Loucy (cell line): Measurements from ENCODE around the gene FCHO1.
"Not testable (repeated sequence)": the region's sequence is repeated elsewhere in the genome, so short reads cannot be mapped to it uniquely, and the experiment has no call there.

Source experiments
- CTCF ChIP-seq: fragments of 200-600 bp; sonication (generic); conservative IDR thresholded peaks from 2 replicates; pipeline ENCODE4 v1.5.1; 2014; ENCODE audit warnings: mild to moderate bottlenecking, antibody characterized with exemption, low read length
- EZH2phosphoT487 ChIP-seq: fragments of 200-600 bp; IDR thresholded peaks from 2 replicates; pipeline ENCODE4 v1.6.1; 2018; ENCODE audit warnings: antibody characterized with exemption, mild to moderate bottlenecking, moderate library complexity, borderline replicate concordance

- TF ChIP-seq CTCF, EZH2phosphoT487: not testable (repeated sequence)
Observed at GRCh38 chr19:17798599-17798998, 47.3 kb downstream of the FCHO1 start.
